SJSA1 (cell line): Measurements from ENCODE around the gene ENO1. TPM values are rescaled to one million over a fixed set of nuclear protein-coding genes. Genes with fewer than 3 reads are reported as not detected.
"Not testable (repeated sequence)": the region's sequence is repeated elsewhere in the genome, so short reads cannot be mapped to it uniquely, and the experiment has no call there.

Experiments
- DNase-seq, 2 experiments: peaks; one replicate each; pipeline ENCODE4 v3.0.0-alpha.2; 2015 to 2020; ENCODE audit warnings: low spot score in 2 of 2, low read depth in 1 of 2
- H3K27ac ChIP-seq: fragments of 250-450 bp; sonication (Bioruptor Pico); 2 replicates; pipeline ENCODE4 v1.5.1; 2020; ENCODE audit warnings: mild to moderate bottlenecking, moderate library complexity
- H3K27me3 ChIP-seq: fragments of 250-450 bp; sonication (Bioruptor Pico); replicated peaks from 2 replicates; pipeline ENCODE4 v1.5.1; 2020; ENCODE audit warnings: mild to moderate bottlenecking, moderate library complexity
- H3K36me3 ChIP-seq: fragments of 250-450 bp; sonication (Bioruptor Pico); 2 replicates; pipeline ENCODE4 v1.5.1; 2020; ENCODE audit warnings: mild to moderate bottlenecking
- H3K4me1 ChIP-seq: fragments of 250-450 bp; sonication (Bioruptor Pico); replicated peaks from 2 replicates; pipeline ENCODE4 v1.6.1; 2021; ENCODE audit warnings: mild to moderate bottlenecking
- H3K4me3 ChIP-seq: fragments of 250-450 bp; sonication (Bioruptor Pico); 2 replicates; pipeline ENCODE4 v1.5.1; 2020; ENCODE audit warnings: mild to moderate bottlenecking
- H3K9me3 ChIP-seq: fragments of 250-450 bp; sonication (Bioruptor Pico); replicated peaks from 2 replicates; pipeline ENCODE4 v1.5.1; 2020; ENCODE audit warnings: mild to moderate bottlenecking
- total RNA-seq: library from RNA; depleted of rRNA; stranded (reverse); fragments of >200 nt; shearing (Covaris generic); gene quantifications from 2 replicates; pipeline ENCODE4 v1.2.3, GENCODE V29; 2014; rRNA removed

Gene ENO1
- 2,197 and 2,590 TPM in 2 replicates for total RNA-seq

DNA sequence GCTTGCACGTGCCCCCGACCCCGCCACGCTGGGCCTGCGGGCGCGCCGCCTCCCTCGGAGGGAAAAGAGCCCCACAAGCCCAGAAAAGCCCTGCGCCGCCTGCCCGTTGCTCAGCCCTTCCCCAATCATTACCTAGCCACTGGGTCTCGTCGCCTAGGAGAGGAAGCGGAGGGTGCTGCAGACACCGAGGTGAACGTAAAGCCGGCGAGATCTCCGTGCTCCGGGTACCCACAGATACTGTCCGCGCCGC lies at the start of gene ENO1:
TSS of gene ENO1 (minus strand) at position 239 of the 250 bp plus-strand sequence. CDS start 3,778 bp downstream, outside the sequence.
- H3K36me3 ChIP-seq, result peaks cover 51% of the 10 kb centered on the region
- peak within 1 kb of the TSS; percentile 87 for H3K4me3 ChIP-seq
- no peaks in the 10 kb centered on the region for H3K27me3 ChIP-seq
- H3K27ac ChIP-seq, result peak within 1 kb of the TSS; percentile 96
- no peak for DNase-seq
- H3K4me1 ChIP-seq, result peaks cover 60% of the 10 kb centered on the region
- no peaks in the 10 kb centered on the region for H3K9me3 ChIP-seq

GRCh38 chr1:8926707-8927694 lies 48.5 kb upstream of the ENO1 start:
- Histone ChIP-seq H3K36me3 (no peaks in the 10 kb centered on the region), H3K27me3 (no peaks in the 10 kb centered on the region), H3K4me3 (no peak overlapping the region), H3K9me3 (no peaks in the 10 kb centered on the region), H3K27ac (no peak overlapping the region), H3K4me1 (no peaks in the 10 kb centered on the region)
- DNase-seq, result no peak

DNA sequence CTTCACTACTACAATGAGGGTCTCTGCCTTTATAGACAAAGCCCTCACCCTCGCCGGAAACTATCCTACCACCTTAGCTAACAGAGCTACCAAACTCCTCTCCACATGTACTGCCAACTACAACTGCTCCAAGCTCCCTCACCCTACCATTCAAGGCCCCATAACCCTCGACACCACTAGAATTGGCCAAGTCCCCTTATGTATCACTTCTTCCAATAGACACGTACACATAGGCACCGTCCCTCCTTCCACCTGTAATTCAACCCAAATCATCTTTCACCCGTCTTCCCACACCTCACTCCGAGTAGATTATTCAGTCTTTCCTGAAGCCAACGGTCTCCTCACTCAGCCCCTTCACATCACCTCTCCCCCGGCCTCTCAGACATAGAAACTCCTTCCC lies 47.5 kb upstream of the ENO1 start:
- Histone ChIP-seq H3K4me1 (no peaks in the 10 kb centered on the region), H3K36me3 (no peaks in the 10 kb centered on the region), H3K4me3 (no peak overlapping the region), H3K9me3 (no peaks in the 10 kb centered on the region), H3K27ac (no peak overlapping the region), H3K27me3 (no peaks in the 10 kb centered on the region)
- DNase-seq, result no peak

DNA sequence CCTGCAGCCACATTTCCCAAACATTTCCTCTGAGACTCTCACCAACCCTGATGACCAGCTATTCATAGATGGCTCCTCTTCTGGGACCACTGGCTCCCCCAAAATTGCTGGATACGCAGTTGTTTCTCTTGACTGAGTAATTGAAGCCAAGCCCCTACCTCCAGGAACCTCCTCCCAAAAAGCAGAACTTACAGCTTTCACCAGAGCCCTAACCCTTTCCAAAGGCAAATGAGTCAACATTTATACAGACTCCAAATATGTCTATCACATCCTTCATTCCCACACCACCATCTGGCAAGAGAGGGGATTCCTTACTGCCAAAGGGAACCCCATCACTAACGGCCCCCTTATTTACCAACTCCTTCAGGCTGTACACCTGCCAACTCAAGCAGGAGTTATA lies 46.9 kb upstream of the ENO1 start:
- no peak overlapping the region for H3K27ac ChIP-seq
- no peaks in the 10 kb centered on the region for H3K9me3 ChIP-seq
- no peak overlapping the region for H3K4me3 ChIP-seq
- DNase-seq, result no peak
- H3K4me1 ChIP-seq, result no peaks in the 10 kb centered on the region
- no peaks in the 10 kb centered on the region for H3K27me3 ChIP-seq
- no peaks in the 10 kb centered on the region for H3K36me3 ChIP-seq

- no peaks in the 10 kb centered on the region for H3K9me3 ChIP-seq
- DNase-seq, result no peak
- no peaks in the 10 kb centered on the region for H3K27me3 ChIP-seq
- no peaks in the 10 kb centered on the region for H3K36me3 ChIP-seq
- H3K4me3 ChIP-seq, result no peak overlapping the region
- H3K27ac ChIP-seq, result no peak overlapping the region
- no peaks in the 10 kb centered on the region for H3K4me1 ChIP-seq
These were observed 44.5 kb upstream of the ENO1 start for GRCh38 chr1:8922962-8923361.

GRCh38 chr1:8917536-8917935 lies 39.0 kb upstream of the ENO1 start:
- H3K4me3 ChIP-seq, H3K9me3 ChIP-seq, H3K4me1 ChIP-seq, DNase-seq, H3K27me3 ChIP-seq, H3K36me3 ChIP-seq, H3K27ac ChIP-seq: not testable (repeated sequence)

- Histone ChIP-seq H3K9me3 (no peaks in the 10 kb centered on the region), H3K27ac (no peak overlapping the region), H3K4me3 (no peak overlapping the region), H3K27me3 (no peaks in the 10 kb centered on the region), H3K36me3 (no peaks in the 10 kb centered on the region), H3K4me1 (no peaks in the 10 kb centered on the region)
- DNase-seq, result no peak
These were observed 37.0 kb upstream of the ENO1 start for GRCh38 chr1:8915446-8915845.

- no peak overlapping the region for H3K4me3 ChIP-seq
- no peaks in the 10 kb centered on the region for H3K4me1 ChIP-seq
These were observed 36.0 kb upstream of the ENO1 start for GRCh38 chr1:8914466-8914865.

DNA sequence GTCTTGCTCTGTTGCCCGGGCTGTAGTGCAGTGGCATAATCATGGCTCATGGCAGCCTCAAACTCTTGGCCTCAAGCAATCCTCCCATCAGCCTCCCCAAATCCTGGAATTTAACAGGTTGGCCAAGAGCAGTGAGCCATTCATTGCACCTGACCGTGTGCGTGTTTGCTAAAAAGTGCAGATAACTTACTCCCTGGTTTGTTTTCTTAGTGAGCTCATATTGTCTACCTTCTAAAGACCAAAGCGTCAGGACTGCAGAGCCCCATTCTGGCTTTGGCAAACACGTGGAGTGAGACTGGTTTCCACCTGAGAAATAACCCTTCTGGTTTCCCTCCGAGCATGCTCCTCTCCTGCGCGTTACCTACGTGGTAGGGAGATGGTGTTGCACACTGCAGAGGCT lies 35.0 kb upstream of the ENO1 start:
- H3K27me3 ChIP-seq, result no peaks in the 10 kb centered on the region
- H3K9me3 ChIP-seq, result no peaks in the 10 kb centered on the region; the same call in 1 of the 2 replicates
- H3K4me3 ChIP-seq, result no peak overlapping the region
- H3K27ac ChIP-seq, result no peak overlapping the region
- no peaks in the 10 kb centered on the region for H3K36me3 ChIP-seq
- H3K4me1 ChIP-seq, result no peaks in the 10 kb centered on the region
- no peak for DNase-seq

More at GRCh38 chr1:8914466-8914865, 36.0 kb upstream of the ENO1 start:
- DNase-seq, result no peak
- no peaks in the 10 kb centered on the region for H3K36me3 ChIP-seq
- no peak overlapping the region for H3K27ac ChIP-seq
- no peaks in the 10 kb centered on the region; the same call in 1 of the 2 replicates for H3K9me3 ChIP-seq
- H3K27me3 ChIP-seq, result no peaks in the 10 kb centered on the region

DNA sequence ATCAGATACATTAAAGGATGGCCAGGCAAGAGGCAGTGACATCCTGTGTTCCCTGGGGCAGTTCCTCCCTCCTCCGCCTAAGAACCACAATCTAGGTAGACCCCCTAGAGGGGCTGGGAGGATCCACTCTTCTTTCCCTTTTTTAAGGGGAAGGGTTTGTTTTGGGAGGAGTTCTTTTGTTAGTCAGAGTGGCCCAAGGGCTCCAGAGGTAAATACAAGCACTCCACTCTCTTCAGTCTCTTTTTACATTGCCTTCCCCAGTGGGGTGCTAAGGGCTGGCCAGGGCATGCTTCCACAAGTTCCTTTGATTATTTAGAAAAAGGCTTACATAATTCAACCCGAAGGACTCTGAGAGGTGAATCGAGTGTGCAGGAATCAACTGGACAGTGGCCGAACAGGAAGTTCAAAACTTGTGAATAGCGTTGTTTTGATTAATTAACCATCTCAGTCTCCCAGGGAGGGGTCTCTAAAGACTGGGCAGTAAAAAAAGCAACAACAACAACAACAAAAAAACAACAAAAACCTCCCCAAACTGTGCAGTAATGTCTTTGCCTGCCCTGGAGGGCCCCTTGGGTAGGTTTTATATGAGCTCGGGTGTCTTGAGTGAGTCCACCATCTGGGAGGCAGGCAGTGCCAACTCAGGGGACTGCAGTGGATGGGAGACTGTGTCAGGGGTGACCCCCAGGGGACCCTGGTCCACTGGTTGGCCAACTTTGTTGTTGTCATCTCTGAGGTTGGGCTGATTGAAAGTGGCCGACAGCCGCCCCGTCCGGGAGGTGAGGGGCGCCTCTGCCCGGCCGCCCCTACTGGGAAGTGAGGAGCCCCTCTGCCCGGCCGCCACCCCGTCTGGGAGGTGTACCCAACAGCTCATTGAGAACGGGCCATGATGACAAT lies 33.2 kb upstream of the ENO1 start:
- Histone ChIP-seq H3K4me1 (no peaks in the 10 kb centered on the region), H3K27ac (no peak overlapping the region), H3K27me3 (no peaks in the 10 kb centered on the region), H3K36me3 (no peaks in the 10 kb centered on the region), H3K9me3 (no peaks in the 10 kb centered on the region; the same call in 1 of the 2 replicates), H3K4me3 (no peak overlapping the region)
- DNase-seq, result no peak

GRCh38 chr1:8910914-8911313 lies 32.4 kb upstream of the ENO1 start:
- Histone ChIP-seq H3K4me1 (peaks cover 2% of the 10 kb centered on the region), H3K4me3 (no peak overlapping the region), H3K36me3 (no peaks in the 10 kb centered on the region), H3K27me3 (no peaks in the 10 kb centered on the region), H3K9me3 (no peaks in the 10 kb centered on the region; the same call in 1 of the 2 replicates), H3K27ac (no peak overlapping the region)
- DNase-seq, result peak in 1 of 2 experiments; percentile 9

- H3K27me3 ChIP-seq, result no peaks in the 10 kb centered on the region
- no peaks in the 10 kb centered on the region; the same call in 1 of the 2 replicates for H3K9me3 ChIP-seq
- no peak overlapping the region for H3K4me3 ChIP-seq
- H3K4me1 ChIP-seq, result peaks cover 8% of the 10 kb centered on the region
- no peak overlapping the region for H3K27ac ChIP-seq
- DNase-seq, result no peak
- no peaks in the 10 kb centered on the region for H3K36me3 ChIP-seq
These were observed 31.8 kb upstream of the ENO1 start for GRCh38 chr1:8910331-8910730.

- Histone ChIP-seq H3K27ac (no peak overlapping the region), H3K9me3 (no peaks in the 10 kb centered on the region; the same call in 1 of the 2 replicates), H3K4me1 (peaks cover 22% of the 10 kb centered on the region), H3K36me3 (no peaks in the 10 kb centered on the region), H3K4me3 (no peak overlapping the region), H3K27me3 (no peaks in the 10 kb centered on the region)
- DNase-seq, result no peak
These were observed 30.1 kb upstream of the ENO1 start for GRCh38 chr1:8908388-8909151.
